ENCODE measurements around the gene PPP1R2B.
"Not testable (repeated sequence)": the region's sequence is repeated elsewhere in the genome, so short reads cannot be mapped to it uniquely, and the experiment has no call there.

Gene PPP1R2B

GRCh38 chr5:156838961-156839360 lies 11.1 kb upstream of the PPP1R2B start:
- no peak for TF ChIP-seq POLR2A (IDR thresholded peaks at IDR 0.05; ENCODE audit: low read depth, low read length)
- no peak for DNase-seq (ENCODE audit: insufficient read length, low spot score)
- no peak for FAIRE-seq

GRCh38 chr5:156841737-156842136 lies 8.4 kb upstream of the PPP1R2B start:
- DNase-seq (ENCODE audit: insufficient read length, low spot score) (no peak), FAIRE-seq (no peak)
- TF ChIP-seq POLR2A (IDR thresholded peaks at IDR 0.05; ENCODE audit: low read depth, low read length) = no peak

- FAIRE-seq (no peak), DNase-seq (ENCODE audit: insufficient read length, low spot score) (no peak)
- TF ChIP-seq POLR2A (IDR thresholded peaks at IDR 0.05; ENCODE audit: low read depth, low read length) = no peak
Observed at GRCh38 chr5:156846914-156847313, 3.2 kb upstream of the PPP1R2B start.

- DNase-seq (ENCODE audit: insufficient read length, low spot score); FAIRE-seq: not testable (repeated sequence)
Observed at GRCh38 chr5:156848447-156848846, 1.6 kb upstream of the PPP1R2B start.

GRCh38 chr5:156851880-156852279 lies 1.8 kb downstream of the PPP1R2B start:
- FAIRE-seq = no peak
- TF ChIP-seq POLR2A (IDR thresholded peaks at IDR 0.05; ENCODE audit: low read depth, low read length) = no peak

GRCh38 chr5:156853055-156853454 lies 3.0 kb downstream of the PPP1R2B start:
- not testable (repeated sequence) for FAIRE-seq; DNase-seq (ENCODE audit: insufficient read length, low spot score)

More at GRCh38 chr5:156851880-156852279, 1.8 kb downstream of the PPP1R2B start:
- DNase-seq (ENCODE audit: insufficient read length, low spot score) = no peak

GRCh38 chr5:156865427-156865826 lies 15.3 kb downstream of the PPP1R2B start:
- FAIRE-seq = no peak
- TF ChIP-seq POLR2A (IDR thresholded peaks at IDR 0.05; ENCODE audit: low read depth, low read length) = no peak
- DNase-seq (ENCODE audit: insufficient read length, low spot score) = no peak

- DNase-seq (ENCODE audit: insufficient read length, low spot score) = no peak
- no peak for TF ChIP-seq POLR2A (IDR thresholded peaks at IDR 0.05; ENCODE audit: low read depth, low read length)
- FAIRE-seq = no peak
Observed at GRCh38 chr5:156870498-156870839, 20.4 kb downstream of the PPP1R2B start.

GRCh38 chr5:156871212-156871611 lies 21.1 kb downstream of the PPP1R2B start:
- no peak for DNase-seq (ENCODE audit: insufficient read length, low spot score)
- no peak for TF ChIP-seq POLR2A (IDR thresholded peaks at IDR 0.05; ENCODE audit: low read depth, low read length)
- FAIRE-seq = no peak

- no peak for DNase-seq (ENCODE audit: insufficient read length, low spot score)
- no peak for FAIRE-seq
Observed at GRCh38 chr5:156879665-156880285, 29.7 kb downstream of the PPP1R2B start.

GRCh38 chr5:156883316-156883875 lies 33.3 kb downstream of the PPP1R2B start:
- TF ChIP-seq POLR2A (IDR thresholded peaks at IDR 0.05; ENCODE audit: low read depth, low read length) = no peak
- no peak for FAIRE-seq
- DNase-seq (ENCODE audit: insufficient read length, low spot score) = no peak

More at GRCh38 chr5:156879665-156880285, 29.7 kb downstream of the PPP1R2B start:
- no peak for TF ChIP-seq POLR2A (IDR thresholded peaks at IDR 0.05; ENCODE audit: low read depth, low read length)

- DNase-seq (ENCODE audit: insufficient read length, low spot score) = no peak
- no peak for FAIRE-seq
- TF ChIP-seq POLR2A (IDR thresholded peaks at IDR 0.05; ENCODE audit: low read depth, low read length) = no peak
Observed at GRCh38 chr5:156888520-156888919, 38.4 kb downstream of the PPP1R2B start.

GRCh38 chr5:156892223-156892622 lies 42.1 kb downstream of the PPP1R2B start:
- DNase-seq (ENCODE audit: insufficient read length, low spot score) (no peak), FAIRE-seq (no peak)
- no peak for TF ChIP-seq POLR2A (IDR thresholded peaks at IDR 0.05; ENCODE audit: low read depth, low read length)

GRCh38 chr5:156892864-156893263 lies 42.8 kb downstream of the PPP1R2B start:
- TF ChIP-seq POLR2A (IDR thresholded peaks at IDR 0.05; ENCODE audit: low read depth, low read length) = no peak
- FAIRE-seq = no peak
- DNase-seq (ENCODE audit: insufficient read length, low spot score) = no peak

GRCh38 chr5:156893517-156893916 lies 43.4 kb downstream of the PPP1R2B start:
- DNase-seq (ENCODE audit: insufficient read length, low spot score) (no peak), FAIRE-seq (no peak)
- TF ChIP-seq POLR2A (IDR thresholded peaks at IDR 0.05; ENCODE audit: low read depth, low read length) = no peak

All from H54 (cell line).